ENCODE results near the gene TMEFF1. TPM values are rescaled to one million over a fixed set of nuclear protein-coding genes. Genes with fewer than 3 reads are reported as not detected.

Gene TMEFF1
- total RNA-seq, 1 donor from 2014 or later: 14.8 TPM

GRCh38 chr9:100540327-100540726 is 67.4 kb downstream of the TMEFF1 start:
- no peaks in the 10 kb centered on the region for H3K79me2 ChIP-seq (ENCODE audit: insufficient read depth, low read length)
- Mint-ChIP-seq H3K4me3 (ENCODE audit: unreplicated experiment) (no peak overlapping the region), H3K27me3 (ENCODE audit: low read depth, unreplicated experiment) (no peaks in the 10 kb centered on the region), H3K27ac (ENCODE audit: unreplicated experiment) (no peak overlapping the region), H3K9me3 (ENCODE audit: unreplicated experiment) (peaks cover 9% of the 10 kb centered on the region), H3K36me3 (ENCODE audit: low read depth, unreplicated experiment) (peaks cover 24% of the 10 kb centered on the region), H3K4me1 (ENCODE audit: low read depth, unreplicated experiment) (no peaks in the 10 kb centered on the region)
- FAIRE-seq: no peak
- no peaks in the 10 kb centered on the region for H4K20me1 ChIP-seq (ENCODE audit: insufficient read depth, low read length)
- no peak for DNase-seq (ENCODE audit: low read depth)
- no peak overlapping the region for H2AFZ ChIP-seq (ENCODE audit: low read depth, low read length)
- H3K27me3 ChIP-seq (ENCODE audit: insufficient read depth, low read length): no peaks in the 10 kb centered on the region
- no peaks in the 10 kb centered on the region for H3K9me3 ChIP-seq (ENCODE audit: insufficient read depth, low read depth, low read length)
- H3K4me3 ChIP-seq (ENCODE audit: insufficient read depth, low read depth, low read length): no peak overlapping the region
- H3K4me1 ChIP-seq (ENCODE audit: insufficient read depth, low read length): no peaks in the 10 kb centered on the region
- H3K36me3 ChIP-seq (ENCODE audit: insufficient read depth, low read length): no peaks in the 10 kb centered on the region
- TF ChIP-seq CTCF (IDR thresholded peaks at IDR 0.05; ENCODE audit: insufficient read depth, low read depth, low read length): no peak
- no peak for TF ChIP-seq EZH2 (IDR thresholded peaks at IDR 0.05; ENCODE audit: insufficient read depth, low read length)
- H3K4me2 ChIP-seq (ENCODE audit: low read length): no peak overlapping the region
- no peak overlapping the region for H3K9ac ChIP-seq (ENCODE audit: low read length)
- H3K27ac ChIP-seq (ENCODE audit: low read depth, low read length): no peak overlapping the region

DNA sequence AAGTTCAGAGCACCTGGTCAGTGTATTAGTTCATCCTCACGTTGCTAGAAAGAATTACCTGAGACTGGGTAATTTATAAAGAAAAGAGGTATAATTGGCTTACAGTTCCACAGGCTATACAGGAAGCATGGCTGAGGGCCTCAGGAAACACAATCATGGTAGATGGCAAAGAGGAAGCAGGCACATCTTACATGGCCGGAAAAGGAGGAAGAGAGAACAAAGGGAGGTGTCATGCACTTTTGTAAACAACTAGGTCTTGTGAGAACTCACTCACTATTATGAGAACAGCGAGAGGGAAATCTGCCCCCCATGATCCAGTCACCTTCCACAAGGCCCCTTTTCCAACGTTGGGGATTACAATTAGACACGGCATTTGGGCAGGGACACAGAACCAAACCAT is 76.1 kb downstream of the TMEFF1 start:
- no peaks in the 10 kb centered on the region for H3K4me1 ChIP-seq (ENCODE audit: insufficient read depth, low read length)
- no peaks in the 10 kb centered on the region for H3K27me3 Mint-ChIP-seq (ENCODE audit: low read depth, unreplicated experiment)
- TF ChIP-seq EZH2 (IDR thresholded peaks at IDR 0.05; ENCODE audit: insufficient read depth, low read length) (no peak), CTCF (IDR thresholded peaks at IDR 0.05; ENCODE audit: insufficient read depth, low read depth, low read length) (no peak)
- H3K36me3 ChIP-seq (ENCODE audit: insufficient read depth, low read length): no peaks in the 10 kb centered on the region
- peaks cover 30% of the 10 kb centered on the region for H3K36me3 Mint-ChIP-seq (ENCODE audit: low read depth, unreplicated experiment)
- no peaks in the 10 kb centered on the region for H3K79me2 ChIP-seq (ENCODE audit: insufficient read depth, low read length)
- no peaks in the 10 kb centered on the region for H4K20me1 ChIP-seq (ENCODE audit: insufficient read depth, low read length)
- peaks cover 11% of the 10 kb centered on the region for H3K9me3 Mint-ChIP-seq (ENCODE audit: unreplicated experiment)
- H3K27me3 ChIP-seq (ENCODE audit: insufficient read depth, low read length): no peaks in the 10 kb centered on the region
- H3K9ac ChIP-seq (ENCODE audit: low read length): no peak overlapping the region
- no peak overlapping the region for H3K27ac Mint-ChIP-seq (ENCODE audit: unreplicated experiment)
- H3K4me3 ChIP-seq (ENCODE audit: insufficient read depth, low read depth, low read length): no peak overlapping the region
- no peaks in the 10 kb centered on the region for H3K9me3 ChIP-seq (ENCODE audit: insufficient read depth, low read depth, low read length)
- DNase-seq (ENCODE audit: low read depth) (no peak), FAIRE-seq (no peak)
- no peaks in the 10 kb centered on the region for H3K4me1 Mint-ChIP-seq (ENCODE audit: low read depth, unreplicated experiment)
- H3K27ac ChIP-seq (ENCODE audit: low read depth, low read length): no peak overlapping the region
- no peak overlapping the region for H2AFZ ChIP-seq (ENCODE audit: low read depth, low read length)
- no peak overlapping the region for H3K4me3 Mint-ChIP-seq (ENCODE audit: unreplicated experiment)
- H3K4me2 ChIP-seq (ENCODE audit: low read length): no peak overlapping the region

GRCh38 chr9:100554935-100555401 is 82.0 kb downstream of the TMEFF1 start:
- Mint-ChIP-seq H3K9me3 (ENCODE audit: unreplicated experiment) (no peaks in the 10 kb centered on the region), H3K27ac (ENCODE audit: unreplicated experiment) (no peak overlapping the region), H3K4me1 (ENCODE audit: low read depth, unreplicated experiment) (no peaks in the 10 kb centered on the region)

More at GRCh38 chr9:100554935-100555401, 82.0 kb downstream of the TMEFF1 start:
- peak; percentile 67 for DNase-seq (ENCODE audit: low read depth)
- TF ChIP-seq CTCF (IDR thresholded peaks at IDR 0.05; ENCODE audit: insufficient read depth, low read depth, low read length) (no peak), EZH2 (IDR thresholded peaks at IDR 0.05; ENCODE audit: insufficient read depth, low read length) (no peak)
- Histone ChIP-seq H3K4me3 (ENCODE audit: insufficient read depth, low read depth, low read length) (no peak overlapping the region), H3K4me2 (ENCODE audit: low read length) (no peak overlapping the region), H3K9me3 (ENCODE audit: insufficient read depth, low read depth, low read length) (no peaks in the 10 kb centered on the region), H3K36me3 (ENCODE audit: insufficient read depth, low read length) (no peaks in the 10 kb centered on the region), H4K20me1 (ENCODE audit: insufficient read depth, low read length) (no peaks in the 10 kb centered on the region), H3K4me1 (ENCODE audit: insufficient read depth, low read length) (no peaks in the 10 kb centered on the region), H3K27me3 (ENCODE audit: insufficient read depth, low read length) (no peaks in the 10 kb centered on the region), H3K79me2 (ENCODE audit: insufficient read depth, low read length) (no peaks in the 10 kb centered on the region), H3K9ac (ENCODE audit: low read length) (no peak overlapping the region), H2AFZ (ENCODE audit: low read depth, low read length) (no peak overlapping the region), H3K27ac (ENCODE audit: low read depth, low read length) (no peak overlapping the region)
- Mint-ChIP-seq H3K36me3 (ENCODE audit: low read depth, unreplicated experiment) (peaks cover 2% of the 10 kb centered on the region), H3K4me3 (ENCODE audit: unreplicated experiment) (no peak overlapping the region), H3K27me3 (ENCODE audit: low read depth, unreplicated experiment) (no peaks in the 10 kb centered on the region)
- FAIRE-seq: no peak

All from astrocyte (in vitro differentiated cells and primary cell).